Activated CD4-positive, alpha-beta T cell treated with anti-CD3 and anti-CD28 coated beads, Interleukin-2, amount 50 U/mL, for 24 hours (primary cell): ENCODE results near the gene PHF2.

ENCODE experiments used
- DNase-seq, 2 donors: peaks; one replicate each; pipeline ENCODE4 v3.0.0-alpha.2; 2020; ENCODE audit warnings: low read depth in 1 of 2, low spot score in 1 of 2

The PHF2 gene

DNA sequence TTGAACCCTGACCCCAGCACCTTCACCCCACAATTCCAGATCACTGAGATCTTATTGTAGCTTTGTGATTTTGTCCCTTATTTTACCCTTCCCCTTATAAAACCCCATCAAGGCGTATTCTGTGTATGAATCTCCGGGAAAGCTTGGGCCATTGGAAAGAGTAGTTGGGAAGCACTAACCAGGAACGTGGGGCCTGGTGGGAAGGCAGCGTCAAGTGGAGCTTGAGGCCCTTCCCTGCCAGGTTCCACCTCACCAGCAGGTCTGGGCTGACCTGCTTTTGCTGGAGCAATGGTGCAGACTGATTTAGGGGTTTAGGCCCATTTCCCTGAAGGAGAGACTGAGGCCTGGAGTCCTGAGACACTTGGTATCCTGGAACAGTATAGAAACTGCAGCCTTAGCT lies 9.3 kb downstream of the PHF2 start:
- no peak for DNase-seq

DNA sequence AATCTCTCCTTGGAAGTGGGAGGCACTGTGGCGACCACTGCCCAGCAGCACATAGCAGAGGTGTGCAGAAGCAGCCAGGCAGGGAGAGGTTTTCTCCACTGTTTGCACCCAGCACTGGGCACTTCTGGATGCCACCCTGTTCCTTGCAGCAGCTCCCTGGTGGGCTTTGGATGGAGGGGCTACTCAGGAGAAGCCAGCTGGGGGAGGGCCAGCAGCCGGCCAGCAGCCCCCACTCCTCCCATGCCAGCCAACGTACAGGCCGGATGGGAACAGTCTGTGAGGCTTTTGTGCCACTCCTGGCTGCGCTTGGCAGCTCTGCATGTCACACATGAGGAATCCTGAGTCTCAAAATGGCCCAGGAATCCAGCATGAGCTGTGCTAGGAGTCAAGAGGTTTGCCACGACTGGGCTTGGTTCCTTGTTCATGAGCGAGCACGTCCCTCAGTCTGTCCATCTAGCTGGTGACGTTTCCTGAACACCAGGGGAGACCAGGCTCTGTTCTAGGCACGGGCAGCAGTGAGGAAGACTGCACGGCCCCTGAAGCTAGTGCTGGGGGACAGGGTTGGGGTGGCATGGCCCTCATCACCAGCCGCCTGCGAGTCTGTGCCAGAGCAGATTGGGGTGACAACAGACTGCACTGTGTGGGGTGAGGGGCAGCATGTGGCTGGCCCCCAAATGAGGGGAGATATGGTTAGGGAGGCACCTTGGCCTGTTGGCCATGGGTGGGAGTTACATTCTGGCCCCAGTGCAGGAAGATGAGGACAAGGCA lies 10.1 kb downstream of the PHF2 start:
- DNase-seq: no peak

DNA sequence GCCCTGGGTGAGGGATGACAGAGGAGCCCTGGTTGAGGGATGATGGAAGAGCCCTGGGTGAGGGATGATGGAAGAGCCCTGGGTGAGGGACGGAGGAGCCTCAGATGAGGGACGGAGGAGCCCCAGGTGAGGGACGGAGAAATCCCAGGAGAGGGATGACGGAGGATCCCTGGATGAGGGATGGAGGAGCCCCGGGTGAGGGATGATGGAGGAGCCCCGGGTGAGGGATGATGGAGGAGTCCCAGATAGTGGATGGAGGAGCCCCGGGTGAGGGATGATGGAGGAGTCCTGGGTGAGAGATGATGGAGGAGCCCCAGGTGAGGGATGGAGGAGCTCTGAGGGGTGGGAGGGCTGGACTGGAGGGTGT lies 10.9 kb downstream of the PHF2 start:
- no peak for DNase-seq

DNA sequence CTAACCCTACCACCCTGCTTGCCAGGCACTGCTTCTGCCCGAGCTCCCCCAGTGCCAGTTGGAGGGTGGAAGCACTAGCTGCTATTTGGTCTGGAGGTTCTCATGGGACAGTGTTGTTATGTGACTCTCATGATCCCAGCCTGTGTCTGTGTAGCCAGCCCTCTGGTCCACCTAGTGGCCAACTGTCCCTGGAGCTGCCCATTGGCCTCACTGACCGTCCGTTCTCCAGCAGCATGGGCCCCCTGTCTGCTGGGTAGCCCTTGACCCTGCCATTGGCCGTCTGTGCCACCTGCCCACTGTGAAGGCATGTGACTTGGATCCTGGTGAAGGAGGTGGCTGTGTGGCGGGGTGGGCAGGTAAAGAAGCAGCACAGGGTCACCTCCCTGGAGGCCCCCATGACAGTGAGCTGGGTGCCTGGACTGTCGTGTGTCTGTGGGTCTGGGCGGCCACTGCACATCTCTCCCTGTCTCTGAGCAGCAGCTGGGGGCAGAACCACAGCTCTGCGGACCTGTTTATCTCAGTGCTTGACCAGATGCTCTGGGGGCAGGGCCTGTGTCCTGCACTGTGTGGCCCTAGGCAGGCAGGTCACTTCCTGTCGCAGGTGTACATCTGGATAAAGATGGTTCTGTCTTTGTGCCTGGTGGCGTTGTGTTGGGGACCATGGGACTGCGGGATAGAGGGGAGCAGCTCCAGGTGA lies 11.4 kb downstream of the PHF2 start:
- DNase-seq: no peak

DNA sequence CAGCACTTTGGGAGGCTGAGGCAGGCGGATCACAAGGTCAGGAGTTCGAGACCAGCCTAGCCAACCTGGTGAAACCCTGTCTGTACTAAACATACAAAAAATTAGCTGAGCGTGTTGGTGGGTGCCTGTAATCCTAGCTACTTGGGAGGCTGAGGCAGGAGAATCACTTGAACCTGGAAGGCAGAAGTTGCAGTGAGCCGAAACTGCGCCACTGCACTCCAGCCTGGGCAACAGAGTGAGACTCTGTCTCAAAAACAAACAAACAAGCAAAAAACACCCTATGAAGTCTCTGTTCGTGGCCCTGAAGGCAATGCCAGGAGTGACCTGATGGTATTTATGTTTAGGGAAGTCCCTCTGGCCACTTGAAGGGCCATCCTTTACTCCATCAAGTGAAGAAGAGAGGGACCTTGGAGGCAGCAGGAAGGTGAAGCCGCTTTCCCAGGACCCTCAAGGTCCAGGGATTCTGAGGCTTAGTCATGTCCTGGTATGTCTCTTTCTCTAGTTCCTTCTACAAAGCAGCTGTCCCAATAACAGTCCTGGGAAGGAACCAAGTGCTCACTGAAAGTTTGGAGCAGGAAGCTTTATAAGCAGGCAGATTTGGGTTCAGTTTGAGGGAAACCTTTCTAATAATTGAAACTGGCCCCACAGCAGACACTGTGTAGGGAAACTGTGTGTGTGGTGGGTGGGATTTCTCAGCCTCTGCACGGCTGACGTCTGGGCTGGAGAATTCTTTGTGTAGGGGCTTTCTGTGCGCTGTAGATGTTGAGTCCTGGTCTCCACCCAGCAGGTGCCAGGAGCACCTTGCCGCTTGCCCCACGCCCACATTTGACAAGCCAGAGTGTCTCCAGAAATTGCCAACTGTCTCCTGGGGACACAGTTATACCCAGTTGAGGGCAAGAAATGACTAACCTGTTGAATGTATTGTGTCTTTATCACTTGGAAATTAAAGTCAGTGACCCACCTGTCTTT lies 12.5 kb downstream of the PHF2 start:
- DNase-seq: no peak

DNA sequence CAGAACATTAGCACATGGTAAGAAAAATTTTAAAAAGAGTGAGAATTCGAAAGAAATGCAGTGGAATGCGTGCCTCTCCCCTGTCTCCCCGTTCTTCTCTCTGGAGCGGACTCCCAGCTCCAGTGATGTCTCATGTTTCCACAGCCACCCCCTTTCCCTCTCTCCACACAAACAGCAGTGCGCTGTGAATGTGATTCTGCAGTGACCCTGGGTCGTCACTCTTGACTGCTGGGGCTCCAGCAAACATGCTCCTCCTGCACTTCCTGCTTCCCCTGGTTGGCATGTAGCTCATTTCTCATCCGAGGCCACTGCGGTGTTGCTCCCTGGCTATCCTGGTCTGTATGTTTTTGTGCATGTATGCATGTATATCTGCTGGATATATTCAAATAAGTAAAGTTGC lies 13.3 kb downstream of the PHF2 start:
- no peak for DNase-seq

DNA sequence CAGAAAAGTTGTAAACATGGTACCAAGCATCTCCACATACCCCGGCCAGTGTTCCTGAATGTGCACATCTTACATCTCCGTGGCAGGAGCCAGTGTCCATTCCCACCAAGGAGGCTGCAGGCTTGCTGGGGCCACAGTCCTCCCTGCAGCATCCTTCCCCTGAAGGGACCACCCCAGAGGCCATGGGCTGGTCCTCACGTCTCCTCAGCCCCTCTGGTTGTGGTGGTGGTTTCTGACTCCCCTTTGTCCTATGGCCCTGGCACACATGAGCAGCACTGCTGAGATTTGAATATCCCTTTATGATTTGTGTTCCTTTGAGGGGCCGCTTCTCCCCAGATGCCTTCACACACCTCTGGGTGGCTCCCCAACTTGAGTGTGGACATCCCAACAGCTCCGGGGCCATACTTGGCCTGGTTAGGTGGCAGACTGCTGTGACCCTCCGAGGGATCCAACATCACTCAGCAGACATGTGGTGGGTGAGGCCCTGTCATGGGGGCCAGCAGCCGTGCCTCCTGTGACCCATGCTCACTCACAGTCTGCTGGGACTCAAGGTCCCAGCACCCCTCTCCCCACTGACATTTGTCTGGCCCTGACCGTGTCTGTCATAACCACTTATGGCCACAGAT lies 14.3 kb downstream of the PHF2 start:
- DNase-seq: no peak

DNA sequence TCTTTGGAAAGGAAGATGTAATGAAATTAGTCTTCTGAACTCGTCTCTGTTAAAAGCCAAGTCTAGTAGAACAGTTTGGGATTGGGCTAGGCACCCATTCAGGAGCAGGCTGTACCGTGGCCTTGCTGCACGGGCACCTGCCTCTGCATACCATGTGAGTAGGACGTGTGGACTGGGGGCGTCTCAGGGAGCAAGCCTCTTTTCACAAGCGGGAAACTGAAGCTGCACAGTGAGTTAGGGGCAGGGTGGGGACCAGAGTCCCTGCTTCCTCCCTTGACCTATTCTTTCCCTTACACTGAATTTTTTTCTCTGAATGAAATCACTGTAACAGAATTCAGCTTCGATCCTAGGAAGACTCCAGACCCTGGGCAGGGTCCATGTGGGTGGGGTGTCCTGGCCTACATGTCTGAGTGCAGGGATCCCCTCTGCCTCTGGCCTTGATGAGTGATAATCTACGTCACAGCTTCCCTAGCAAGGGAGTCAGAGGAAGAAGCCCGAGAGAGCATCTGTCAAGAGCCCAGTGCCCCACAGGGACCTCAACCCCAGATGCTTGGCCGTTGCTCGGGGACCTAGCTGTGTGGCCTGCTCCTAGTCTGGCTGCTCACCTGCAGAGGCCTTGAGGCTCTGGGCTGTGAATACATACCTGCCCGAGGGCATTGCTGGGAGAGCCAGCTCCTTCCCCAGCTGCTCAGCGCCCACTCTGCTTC lies 15.1 kb downstream of the PHF2 start:
- DNase-seq: no peak

DNA sequence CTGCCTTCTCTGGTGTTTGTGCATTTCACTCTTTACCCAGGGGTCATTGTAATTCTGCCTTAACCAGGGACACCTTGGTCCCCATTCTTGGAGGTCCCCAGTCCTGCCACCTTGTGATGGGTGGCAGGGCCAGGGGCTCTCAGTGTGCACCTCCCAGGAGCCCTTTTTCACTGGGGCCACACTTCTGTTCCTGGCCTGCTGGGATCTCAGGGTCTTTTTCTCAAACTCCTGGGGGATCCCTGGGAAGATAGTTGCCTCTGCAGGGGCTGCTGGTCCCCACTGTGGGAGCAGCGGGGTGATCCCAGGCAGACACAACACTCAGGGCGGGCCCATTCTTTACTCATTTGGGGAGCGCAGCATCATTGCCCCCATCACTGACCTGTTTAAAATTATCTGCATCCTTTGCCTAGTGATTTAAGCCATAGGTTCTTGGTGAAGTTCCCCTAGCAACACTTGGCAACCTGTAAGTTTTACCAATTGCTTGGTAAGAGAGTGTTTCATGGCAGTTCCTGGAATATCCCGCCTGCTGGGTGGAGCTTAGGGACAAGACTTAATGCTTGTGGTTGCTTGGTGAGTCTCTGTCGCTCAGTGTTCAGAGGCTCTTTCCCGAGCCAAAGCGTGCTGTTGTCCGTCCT lies 15.7 kb downstream of the PHF2 start:
- DNase-seq: no peak

DNA sequence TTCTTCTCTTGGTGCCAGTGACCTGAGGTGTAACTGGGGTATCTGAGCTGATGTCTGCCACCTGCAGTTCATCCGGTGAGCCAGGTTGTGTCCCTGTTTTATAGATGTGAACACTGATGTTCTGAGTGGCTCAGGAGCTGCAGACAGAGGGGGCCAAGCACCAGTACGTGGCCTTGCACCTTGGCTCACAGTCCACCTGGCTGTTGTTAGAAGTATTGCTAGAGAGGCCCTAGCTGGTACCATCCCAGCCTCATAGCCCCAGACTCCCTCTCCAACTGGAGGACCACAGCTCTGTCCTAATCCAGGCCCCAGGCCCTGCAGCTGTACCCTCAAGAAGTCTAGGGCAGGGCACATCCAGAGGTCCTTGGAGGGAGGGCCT lies 16.2 kb downstream of the PHF2 start:
- DNase-seq: no peak

DNA sequence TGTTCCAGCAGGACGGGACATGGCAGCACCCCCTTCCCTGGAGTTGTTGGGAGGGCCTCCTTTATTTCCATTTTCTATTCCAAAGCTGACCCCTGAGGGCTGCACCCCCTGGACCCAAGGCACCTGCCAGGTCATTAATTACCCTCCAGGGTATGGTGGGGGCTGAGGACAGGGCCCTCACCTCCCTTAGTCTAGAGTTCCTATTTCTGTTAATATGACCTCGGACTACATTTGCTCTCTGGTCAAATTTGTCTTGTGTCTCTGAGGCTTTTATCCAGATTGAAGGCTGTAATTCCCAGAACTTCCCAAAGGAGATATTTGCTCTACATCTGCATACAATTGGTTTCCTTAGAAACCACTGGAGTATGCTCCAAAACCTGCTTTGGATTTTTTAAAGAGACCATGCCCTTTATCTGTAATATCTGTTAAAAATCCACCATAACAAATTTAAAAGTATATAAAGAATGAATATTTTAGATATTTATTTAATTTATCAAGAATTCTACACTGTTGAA lies 16.8 kb downstream of the PHF2 start:
- DNase-seq: no peak

DNA sequence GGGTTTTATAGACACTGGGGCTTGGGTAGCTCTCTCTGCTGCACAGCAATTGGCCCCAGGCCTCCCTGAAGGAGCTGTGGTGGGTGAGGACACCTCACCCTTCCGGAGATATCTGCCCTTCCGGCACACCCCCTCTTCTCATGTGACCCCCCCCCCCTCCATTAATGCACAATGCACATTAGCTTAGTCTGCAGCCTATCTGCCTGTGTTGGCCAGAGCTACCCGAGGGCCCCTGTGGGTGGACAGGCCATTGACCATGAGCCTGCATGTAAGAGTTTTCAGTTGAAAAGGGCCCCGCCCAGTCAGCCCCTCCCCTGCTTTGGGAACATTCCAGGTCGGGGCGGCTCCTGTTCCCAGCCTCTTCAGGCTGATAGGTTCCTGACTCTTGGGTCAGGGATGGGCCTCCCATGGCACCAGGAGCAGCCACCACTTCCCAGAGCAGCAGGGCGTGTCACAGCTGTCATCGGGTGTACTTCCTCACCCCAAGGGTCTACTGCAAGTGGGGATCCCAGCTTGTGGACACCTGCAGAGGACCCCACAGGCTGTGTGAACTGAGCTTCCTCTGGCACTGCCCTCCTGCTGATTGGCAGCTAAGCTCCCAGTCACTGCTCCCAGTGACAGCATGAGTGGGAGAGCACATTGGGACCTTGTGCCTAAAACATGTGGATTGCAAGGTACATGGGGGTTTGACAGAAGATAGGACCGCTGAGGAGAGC lies 17.8 kb downstream of the PHF2 start:
- DNase-seq: no peak

DNA sequence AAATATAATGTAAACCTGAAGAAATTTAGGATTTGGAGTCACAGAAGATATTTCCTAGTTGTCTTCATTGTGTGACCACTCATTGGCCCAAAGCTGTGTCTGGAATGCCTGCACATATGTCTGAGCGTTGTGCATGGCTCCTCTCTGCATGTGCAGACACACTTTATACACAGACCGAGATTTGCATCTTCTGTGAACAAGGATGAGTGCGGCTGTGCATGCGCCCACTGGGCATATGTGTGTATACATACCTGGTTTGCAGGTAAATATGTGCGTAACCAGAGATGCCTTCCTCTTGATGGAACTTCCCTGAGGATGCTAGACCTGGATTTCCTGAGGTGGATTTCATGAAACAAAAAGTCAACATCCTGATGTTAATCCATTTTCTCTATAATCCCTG lies 19.1 kb downstream of the PHF2 start:
- DNase-seq: no peak

DNA sequence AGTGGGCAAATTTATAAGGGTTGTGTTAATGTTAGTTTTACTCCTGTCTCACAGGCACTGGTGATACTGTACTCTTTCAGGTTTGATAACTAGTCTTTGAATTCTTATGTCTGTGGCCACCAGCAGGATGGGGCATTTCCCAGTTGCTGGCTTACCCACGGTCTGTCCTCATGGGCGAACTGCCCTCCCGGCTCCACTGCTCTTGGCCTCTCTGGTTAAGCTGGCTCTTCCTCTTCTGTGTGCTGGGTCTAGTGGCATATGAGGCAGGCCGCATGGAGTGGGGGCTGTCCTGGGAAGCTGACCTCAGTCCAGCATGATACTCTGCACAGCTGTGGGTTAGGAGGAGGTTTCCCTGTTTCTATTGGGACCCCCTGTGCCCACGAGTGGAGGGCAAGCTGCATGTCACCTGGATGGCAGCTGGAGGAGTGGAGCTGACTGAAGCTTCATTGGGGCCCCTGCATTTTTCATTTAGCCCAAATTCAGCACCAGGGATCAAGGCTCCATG lies 19.5 kb downstream of the PHF2 start:
- DNase-seq: no peak

DNA sequence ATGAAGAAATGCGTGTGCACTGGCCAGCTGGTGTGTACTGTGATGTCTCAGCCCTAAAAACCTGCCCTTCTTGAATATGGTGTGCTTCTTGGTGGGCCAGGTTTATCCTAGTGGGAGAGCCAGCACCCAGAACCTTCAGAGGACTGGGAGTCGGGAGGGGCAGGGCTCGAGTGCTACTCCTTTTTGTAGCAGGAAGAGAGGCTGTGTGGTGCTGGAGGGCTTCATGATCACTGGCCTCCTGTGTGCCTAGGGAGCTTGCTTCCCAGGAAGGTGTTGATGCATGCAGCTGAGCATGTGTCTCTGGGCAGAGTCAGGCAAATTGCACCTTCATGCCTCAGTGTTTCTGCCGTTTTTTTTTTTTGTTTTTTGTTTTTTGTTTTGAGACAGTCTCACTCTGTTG lies 20.0 kb downstream of the PHF2 start:
- DNase-seq: no peak

DNA sequence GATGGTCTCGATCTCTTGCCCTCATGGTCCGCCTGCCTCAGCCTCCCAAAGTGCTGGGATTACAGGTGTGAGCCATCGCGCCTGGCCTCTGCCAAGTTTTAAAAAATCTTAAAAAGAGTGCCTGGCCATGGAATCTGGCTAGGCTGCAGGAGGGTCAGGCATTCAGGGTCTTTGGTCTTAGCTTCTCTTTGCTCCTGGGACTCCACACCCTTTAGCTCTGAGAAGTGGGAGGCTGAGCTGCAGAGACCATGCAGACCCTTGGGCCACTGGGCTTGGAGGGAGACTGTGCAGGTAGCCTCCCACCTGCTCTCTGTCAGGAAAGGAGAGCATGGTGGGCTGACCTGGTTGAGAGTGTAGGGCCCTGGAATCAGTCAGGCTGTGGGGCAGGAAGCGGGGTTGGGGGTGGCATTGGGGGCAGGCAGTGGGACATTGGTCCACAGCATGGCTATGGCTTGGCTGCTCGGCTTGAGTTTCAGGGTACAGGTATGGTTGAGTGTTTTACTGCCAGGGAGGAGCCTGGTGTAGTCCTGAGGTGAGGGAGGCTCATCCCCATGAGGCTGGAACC lies 20.8 kb downstream of the PHF2 start:
- no peak for DNase-seq

DNA sequence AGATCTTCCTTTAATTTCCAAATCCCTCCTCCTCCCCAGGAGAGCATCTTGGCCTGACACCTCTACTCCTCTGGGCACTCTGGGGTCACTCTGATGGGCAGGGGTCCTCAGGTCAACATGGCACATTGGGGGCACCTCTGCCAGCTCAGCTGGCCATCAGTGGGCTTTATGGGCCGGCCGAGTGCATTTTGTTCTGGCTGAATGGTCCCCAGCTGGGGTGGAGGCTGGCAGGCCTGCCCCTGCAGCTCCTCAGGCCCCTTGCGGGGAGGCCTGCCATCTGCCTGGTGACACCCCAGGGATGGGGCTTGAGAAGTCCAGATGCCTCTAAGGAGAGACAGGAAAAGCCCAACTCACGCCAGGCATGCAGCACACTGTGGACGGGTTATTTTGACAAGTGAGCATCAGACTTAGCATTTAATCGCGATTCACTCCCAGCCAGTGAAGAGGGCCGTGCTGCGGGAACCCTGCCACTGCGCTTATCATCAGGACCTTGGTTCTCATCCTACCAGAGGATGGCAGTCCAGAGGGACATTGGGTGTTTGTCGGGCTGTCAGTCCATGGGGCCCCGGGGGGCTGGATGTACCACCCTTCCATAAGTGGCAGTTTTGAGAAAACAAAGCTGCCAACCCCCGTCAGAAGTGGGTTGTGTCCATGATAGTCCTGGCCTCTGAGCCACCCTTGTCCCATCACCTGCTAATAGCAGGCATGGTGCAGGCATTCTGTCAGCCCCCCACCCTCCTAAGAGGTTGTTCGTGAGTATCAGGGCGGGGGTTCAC lies 21.7 kb downstream of the PHF2 start:
- DNase-seq: no peak

DNA sequence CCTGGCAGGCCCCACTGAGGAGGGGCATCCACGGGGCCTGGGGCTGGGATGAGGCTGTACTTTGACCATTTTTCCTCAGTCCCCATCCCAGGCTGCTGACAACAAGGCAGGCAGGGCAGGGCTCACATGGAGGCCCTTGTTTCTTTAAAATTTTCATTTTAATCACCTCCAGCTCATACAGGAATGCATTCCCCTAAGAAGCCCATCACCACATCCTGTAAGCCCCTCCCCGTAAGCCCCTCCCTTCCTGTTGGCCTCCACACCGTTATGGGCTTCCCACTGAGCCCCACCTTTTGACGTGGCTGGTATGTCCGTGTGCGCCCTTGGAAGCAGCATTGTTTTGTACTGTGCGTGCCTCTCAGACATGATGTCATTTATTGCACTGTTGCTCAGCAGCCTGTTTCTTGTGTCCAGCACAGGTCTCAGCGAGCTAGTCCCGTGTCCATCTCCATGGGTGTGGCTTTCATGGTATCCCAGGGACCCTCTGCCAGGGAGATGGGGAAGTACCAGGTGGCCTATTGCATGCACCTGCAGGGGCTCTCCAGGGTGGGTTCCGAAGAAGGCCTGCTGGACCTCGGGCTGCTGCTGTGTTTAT lies 22.4 kb downstream of the PHF2 start:
- DNase-seq: no peak
